Daoy (cell line): ENCODE measurements around the gene TCP1. TPM values are rescaled to one million over a fixed set of nuclear protein-coding genes. Genes with fewer than 3 reads are reported as not detected.
"Not testable (repeated sequence)": the region's sequence is repeated elsewhere in the genome, so short reads cannot be mapped to it uniquely, and the experiment has no call there.

Source experiments
- DNase-seq: peaks from one replicate; pipeline ENCODE4 v3.0.0-alpha.2; 2015; ENCODE audit warnings: low read depth
- total RNA-seq: library from RNA; depleted of rRNA; stranded (reverse); fragments of >200 nt; shearing (Covaris generic); gene quantifications from 2 replicates; pipeline ENCODE4 v1.2.3, GENCODE V29; 2014; rRNA removed

Gene TCP1
- total RNA-seq, 1 experiment from 2014 or later, result 741 TPM

GRCh38 chr6:159739341-159739740 is 50.1 kb downstream of the TCP1 start:
- DNase-seq, result no peak

DNA sequence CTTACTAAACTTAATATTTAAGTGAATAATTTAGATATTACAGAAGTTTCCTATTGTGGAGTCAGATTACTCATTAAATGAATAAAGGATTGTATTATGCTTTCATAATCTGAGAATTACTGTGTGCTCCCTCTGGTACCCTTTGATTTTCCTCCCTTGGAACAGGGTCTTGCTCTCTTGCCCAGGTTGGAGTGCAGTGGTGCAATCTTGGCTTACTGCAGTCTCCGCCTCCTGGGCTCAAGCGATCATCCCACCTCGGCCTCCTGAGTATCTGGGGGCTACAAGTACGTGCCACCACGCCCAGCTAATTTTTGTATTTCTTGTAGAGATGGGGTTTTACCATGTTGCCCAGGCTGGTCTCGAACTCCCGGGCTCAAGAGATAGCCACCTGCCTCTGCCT is 52.5 kb downstream of the TCP1 start:
- no peak for DNase-seq

DNA sequence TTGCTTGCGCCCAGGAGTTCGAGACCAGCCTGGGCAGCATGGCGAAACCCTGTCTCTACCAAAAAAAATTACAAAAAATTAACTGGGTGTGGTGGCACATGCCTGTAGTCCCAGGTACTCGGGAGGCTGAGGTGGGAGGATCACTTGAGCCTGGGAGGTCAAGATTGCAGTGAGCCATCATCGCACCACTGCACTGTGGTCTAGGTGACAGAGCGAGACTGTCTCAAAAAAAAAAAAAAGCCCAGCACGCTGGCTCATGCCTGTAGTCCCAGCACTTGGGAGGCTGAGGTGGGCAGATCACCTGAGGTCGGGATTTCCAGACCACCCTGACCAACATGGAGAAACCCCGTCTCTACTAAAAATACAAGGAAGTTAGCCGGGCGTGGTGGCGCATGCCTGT is 56.0 kb downstream of the TCP1 start:
- DNase-seq, result not testable (repeated sequence)

- DNase-seq, result not testable (repeated sequence)
Observed at GRCh38 chr6:159732550-159732949, 56.9 kb downstream of the TCP1 start.

DNA sequence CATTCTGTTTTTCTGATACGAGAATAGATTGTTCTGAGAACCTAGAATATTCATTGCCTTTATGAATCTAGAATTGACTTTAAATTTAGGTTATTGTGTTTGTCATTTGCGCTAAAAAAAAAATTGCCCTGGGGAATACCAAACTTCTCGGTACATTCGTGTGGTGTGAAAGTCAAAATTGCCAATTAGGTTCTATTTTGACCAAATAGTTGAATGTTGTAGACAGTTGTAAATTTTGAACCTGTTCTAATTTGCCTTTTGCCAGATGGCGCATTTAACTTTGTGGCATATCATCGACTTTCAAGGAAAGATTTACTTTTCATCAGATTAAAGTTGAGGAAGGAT is 59.1 kb downstream of the TCP1 start:
- no peak for DNase-seq

- no peak for DNase-seq
Observed at GRCh38 chr6:159729598-159730331, 59.6 kb downstream of the TCP1 start.

GRCh38 chr6:159728531-159728964 is 60.9 kb downstream of the TCP1 start:
- DNase-seq, result no peak

Other genes starting within 250 kb of the TCP1 start
- gene SOD2, start 96.4 kb downstream of the TCP1 start, total RNA-seq, result 244 and 253 TPM in 2 replicates
- gene WTAP, start 62.1 kb downstream of the TCP1 start, total RNA-seq, result 153 and 169 TPM in 2 replicates
- 95.4 and 110 TPM in 2 replicates for gene ACAT2, start 27.6 kb downstream of the TCP1 start, total RNA-seq
- 223 and 254 TPM in 2 replicates for gene MRPL18, start 865 bp upstream of the TCP1 start, total RNA-seq
- 0.06 TPM in 1 of 2 replicates, not detected in the other for gene PNLDC1, start 10.7 kb upstream of the TCP1 start, total RNA-seq
- gene MAS1, start 101.4 kb upstream of the TCP1 start, total RNA-seq, result not detected in 2 replicates
- gene IGF2R, start 179.5 kb upstream of the TCP1 start, total RNA-seq, result 26.2 and 41.1 TPM in 2 replicates